ENCODE results near the gene ZC3H18.

ZC3H18 gene

GRCh38 chr16:88591577-88592021 lies 21.4 kb downstream of the ZC3H18 start:
- TF ChIP-seq CTCF (conservative IDR thresholded peaks at IDR 0.05; ENCODE audit: low read length) = no peak
- H3K4me3 ChIP-seq (ENCODE audit: low read length) = no peak overlapping the region
- DNase-seq (ENCODE audit: low read depth) = peak; percentile 41

DNA sequence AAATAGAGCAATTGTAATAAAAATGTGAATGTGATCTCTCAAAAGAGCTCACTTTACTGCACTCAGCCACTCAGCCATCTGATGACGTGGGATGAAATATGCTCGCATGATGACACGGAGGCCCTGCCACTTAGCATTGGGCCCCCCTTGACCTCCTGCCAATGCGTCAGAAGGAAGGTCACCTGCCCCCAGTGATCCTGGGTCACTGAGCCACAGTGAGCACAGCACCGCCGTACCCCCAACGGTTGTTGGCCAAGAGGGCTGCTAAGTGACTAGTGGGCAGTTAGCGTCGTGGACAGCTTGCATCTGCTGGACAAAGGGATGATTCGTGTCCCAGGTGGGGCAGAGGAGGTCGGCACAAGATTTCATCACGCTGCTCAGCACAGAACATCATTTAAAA lies 22.9 kb downstream of the ZC3H18 start:
- no peak for DNase-seq (ENCODE audit: low read depth)
- TF ChIP-seq CTCF (conservative IDR thresholded peaks at IDR 0.05; ENCODE audit: low read length) = no peak
- no peak overlapping the region for H3K4me3 ChIP-seq (ENCODE audit: low read length)

DNA sequence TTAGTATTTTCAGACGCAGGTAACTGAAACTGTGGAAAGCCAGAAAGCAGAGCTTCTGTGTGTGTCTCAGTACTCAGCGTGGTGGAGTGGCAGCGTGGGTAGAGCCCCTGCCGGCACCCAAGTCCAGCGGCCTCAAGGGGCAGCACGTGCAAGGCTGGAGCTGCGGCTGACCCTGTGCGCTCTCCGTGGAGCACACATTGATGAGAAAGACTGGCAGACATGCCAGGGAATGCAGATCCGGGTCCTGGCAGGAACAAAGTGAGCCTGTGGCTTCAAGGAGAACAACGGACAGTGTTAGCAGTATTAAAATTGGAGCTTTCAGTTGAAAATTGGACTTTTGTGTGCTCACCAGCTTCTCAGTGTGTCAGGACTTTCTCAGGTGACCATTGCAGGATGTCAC lies 23.3 kb downstream of the ZC3H18 start:
- TF ChIP-seq CTCF (conservative IDR thresholded peaks at IDR 0.05; ENCODE audit: low read length) = no peak
- no peak overlapping the region for H3K4me3 ChIP-seq (ENCODE audit: low read length)
- DNase-seq (ENCODE audit: low read depth) = no peak

DNA sequence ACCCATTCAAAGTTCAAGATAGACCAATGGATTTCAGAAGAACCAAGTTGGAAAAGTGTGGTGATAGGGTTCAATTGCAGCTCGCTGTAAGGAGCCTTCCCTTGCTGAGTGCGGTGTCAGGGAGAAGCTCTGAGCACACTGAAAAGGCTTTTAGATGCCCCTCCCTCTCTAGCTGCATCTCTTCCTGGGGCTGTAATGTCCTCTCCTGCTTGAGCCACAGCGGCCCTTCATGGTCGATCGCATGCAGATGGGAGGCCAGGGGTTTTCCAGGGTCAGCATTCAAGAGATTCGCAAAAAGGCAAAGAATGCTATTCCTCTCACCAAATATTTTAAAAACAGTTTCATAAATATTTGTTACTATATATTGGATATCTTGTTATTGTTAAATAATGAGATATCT lies 23.7 kb downstream of the ZC3H18 start:
- TF ChIP-seq CTCF (conservative IDR thresholded peaks at IDR 0.05; ENCODE audit: low read length) = no peak
- DNase-seq (ENCODE audit: low read depth) = no peak

GRCh38 chr16:88595101-88595500 lies 24.9 kb downstream of the ZC3H18 start:
- no peak for TF ChIP-seq CTCF (conservative IDR thresholded peaks at IDR 0.05; ENCODE audit: low read length)
- DNase-seq (ENCODE audit: low read depth) = no peak
- H3K4me3 ChIP-seq (ENCODE audit: low read length) = no peak overlapping the region

More for the DNA sequence above, 23.7 kb downstream of the ZC3H18 start:
- H3K4me3 ChIP-seq (ENCODE audit: low read length) = no peak overlapping the region

- no peak overlapping the region for H3K4me3 ChIP-seq (ENCODE audit: low read length)
- no peak for DNase-seq (ENCODE audit: low read depth)
- TF ChIP-seq CTCF (conservative IDR thresholded peaks at IDR 0.05; ENCODE audit: low read length) = no peak
These were observed 25.7 kb downstream of the ZC3H18 start for GRCh38 chr16:88595921-88596320.

- no peak for TF ChIP-seq CTCF (conservative IDR thresholded peaks at IDR 0.05; ENCODE audit: low read length)
- DNase-seq (ENCODE audit: low read depth) = peak; percentile 17
- no peak overlapping the region for H3K4me3 ChIP-seq (ENCODE audit: low read length)
These were observed 26.3 kb downstream of the ZC3H18 start for GRCh38 chr16:88596483-88596882.
